HG02623 (cell line): ENCODE results near the gene CBX4.

Experiments used
- ATAC-seq: cut with Tn5 transposase; IDR thresholded peaks from one replicate; pipeline ENCODE4 v1.9.1; 2021; ENCODE audit warnings: moderate library complexity; ENCODE audit not compliant: unreplicated experiment

CBX4 gene

DNA sequence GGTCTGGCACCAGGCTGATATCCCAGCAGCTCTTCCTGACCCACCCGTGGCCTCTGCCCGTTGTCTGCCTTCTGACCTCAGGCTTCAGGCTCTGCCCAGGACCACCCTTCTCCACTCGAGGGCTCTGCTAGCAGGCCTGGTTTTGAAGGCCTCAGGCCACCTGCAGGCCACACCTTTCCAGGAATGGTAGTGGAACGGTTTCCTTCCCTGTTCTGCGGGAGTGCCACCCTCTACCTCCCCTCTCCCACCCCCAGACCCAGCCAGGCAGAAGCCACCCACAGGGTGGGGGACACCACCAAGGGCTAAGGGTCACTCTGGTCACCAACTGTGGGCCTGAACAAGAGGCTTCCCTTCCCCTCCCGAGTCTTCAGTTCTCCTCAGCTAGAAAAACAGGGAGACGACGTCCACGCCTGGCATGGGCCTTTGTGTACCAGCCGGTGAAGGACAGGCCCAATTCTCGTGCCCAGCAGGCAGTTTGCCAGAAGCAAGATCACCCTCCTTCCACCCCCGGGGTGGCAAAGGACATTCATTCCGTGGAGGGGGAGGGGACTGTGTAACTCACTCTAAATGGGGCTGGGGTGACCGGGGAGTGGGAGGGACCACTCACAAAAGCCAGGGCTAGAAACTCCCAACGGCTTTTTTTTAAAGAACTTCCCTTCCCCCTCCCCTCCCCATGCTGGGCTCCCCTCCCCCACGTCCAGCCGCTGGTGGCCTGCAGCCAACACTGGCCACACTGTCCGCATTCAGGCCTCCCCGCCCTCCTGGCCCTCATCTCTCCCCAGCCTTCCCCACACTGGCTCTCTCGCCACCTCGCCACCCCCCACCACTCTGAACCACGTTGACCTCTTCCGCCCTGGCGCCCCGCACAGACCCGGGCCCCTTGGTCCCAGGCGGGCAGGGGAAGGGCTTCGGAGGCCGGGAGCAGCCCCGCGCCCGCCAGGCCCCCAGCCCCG, 7.7 kb downstream of the CBX4 start:
- no peak for ATAC-seq

- ATAC-seq, result no peak
Measured at GRCh38 chr17:79830763-79831264, 8.4 kb downstream of the CBX4 start.

- ATAC-seq, result no peak
Measured at GRCh38 chr17:79830303-79830702, 8.9 kb downstream of the CBX4 start.

- no peak for ATAC-seq
Measured at GRCh38 chr17:79829457-79829856, 9.8 kb downstream of the CBX4 start.

- no peak for ATAC-seq
Measured at GRCh38 chr17:79829004-79829403, 10.2 kb downstream of the CBX4 start.

DNA sequence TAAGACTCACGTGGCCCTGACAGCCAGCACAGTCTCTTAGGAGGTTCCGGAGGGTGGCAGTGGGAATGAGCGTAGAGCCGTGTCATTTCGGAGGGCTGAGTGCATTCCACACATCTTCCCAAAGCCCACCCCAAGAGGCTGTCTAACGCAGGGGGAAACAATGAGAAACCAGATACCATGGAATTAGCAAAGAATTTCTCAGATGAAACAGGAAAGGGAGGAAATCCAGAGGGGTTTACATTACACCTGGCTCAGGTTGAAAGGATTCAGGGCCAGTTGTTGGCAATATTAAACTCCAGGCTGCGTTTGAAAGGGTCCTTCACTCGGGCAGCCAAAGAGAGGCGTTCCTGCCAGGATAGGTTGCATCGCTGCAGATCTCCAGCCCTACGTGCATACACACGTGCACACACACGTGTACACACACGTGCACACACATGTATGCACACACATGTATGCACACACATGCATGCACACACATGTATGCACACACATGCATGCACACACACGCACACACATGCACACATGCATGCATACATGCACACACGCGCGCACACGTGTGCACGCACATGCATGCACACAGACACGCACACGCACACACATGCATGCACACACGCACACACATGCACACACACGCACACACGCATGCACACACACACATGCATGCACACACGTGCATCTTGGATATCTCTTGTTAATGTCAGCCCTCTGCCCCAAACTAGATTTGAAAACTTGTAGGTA, 12.2 kb downstream of the CBX4 start:
- ATAC-seq, result no peak

GRCh38 chr17:79826204-79826680, 13.0 kb downstream of the CBX4 start:
- ATAC-seq, result no peak

DNA sequence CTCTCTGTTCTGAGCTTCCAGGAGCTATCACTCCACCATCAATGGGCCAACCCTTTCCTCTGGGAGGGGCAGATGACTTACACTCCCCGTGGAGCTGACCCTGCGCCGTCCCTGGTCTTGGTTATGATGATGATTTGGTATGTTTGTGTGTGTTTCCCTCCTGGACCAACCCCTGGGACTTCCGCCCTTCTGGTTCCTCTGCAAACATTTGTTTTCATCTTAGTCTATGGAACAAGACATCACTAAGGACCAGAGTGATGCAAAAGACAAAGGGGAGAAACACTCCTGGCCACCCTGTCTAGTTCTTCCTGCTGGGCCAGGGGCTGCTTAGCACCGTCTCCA, 13.7 kb downstream of the CBX4 start:
- ATAC-seq, result no peak

- no peak for ATAC-seq
Measured at GRCh38 chr17:79824893-79825579, 14.2 kb downstream of the CBX4 start.

- ATAC-seq, result no peak
Measured at GRCh38 chr17:79824234-79824633, 15.0 kb downstream of the CBX4 start.

- no peak for ATAC-seq
Measured at GRCh38 chr17:79822583-79823124, 16.6 kb downstream of the CBX4 start.

- ATAC-seq, result no peak
Measured at GRCh38 chr17:79821331-79822095, 17.7 kb downstream of the CBX4 start.

DNA sequence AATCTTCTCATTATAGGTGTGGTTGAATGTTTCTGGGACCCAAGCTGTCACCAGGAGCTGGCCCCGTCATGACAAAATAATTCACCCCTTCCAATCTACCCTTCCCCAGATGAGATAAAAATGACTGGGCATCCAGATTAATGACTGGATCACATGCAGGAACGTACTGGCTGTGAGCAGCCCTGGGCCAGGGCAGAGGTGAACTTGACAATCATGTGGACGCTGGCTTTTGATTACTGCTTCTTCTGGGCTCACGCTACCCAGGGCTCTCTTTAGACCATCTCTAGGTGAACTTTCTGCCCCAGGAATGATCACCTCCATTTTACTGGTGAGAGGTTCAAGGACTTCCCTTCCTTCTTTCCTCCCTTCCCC, 18.3 kb downstream of the CBX4 start:
- no peak for ATAC-seq

DNA sequence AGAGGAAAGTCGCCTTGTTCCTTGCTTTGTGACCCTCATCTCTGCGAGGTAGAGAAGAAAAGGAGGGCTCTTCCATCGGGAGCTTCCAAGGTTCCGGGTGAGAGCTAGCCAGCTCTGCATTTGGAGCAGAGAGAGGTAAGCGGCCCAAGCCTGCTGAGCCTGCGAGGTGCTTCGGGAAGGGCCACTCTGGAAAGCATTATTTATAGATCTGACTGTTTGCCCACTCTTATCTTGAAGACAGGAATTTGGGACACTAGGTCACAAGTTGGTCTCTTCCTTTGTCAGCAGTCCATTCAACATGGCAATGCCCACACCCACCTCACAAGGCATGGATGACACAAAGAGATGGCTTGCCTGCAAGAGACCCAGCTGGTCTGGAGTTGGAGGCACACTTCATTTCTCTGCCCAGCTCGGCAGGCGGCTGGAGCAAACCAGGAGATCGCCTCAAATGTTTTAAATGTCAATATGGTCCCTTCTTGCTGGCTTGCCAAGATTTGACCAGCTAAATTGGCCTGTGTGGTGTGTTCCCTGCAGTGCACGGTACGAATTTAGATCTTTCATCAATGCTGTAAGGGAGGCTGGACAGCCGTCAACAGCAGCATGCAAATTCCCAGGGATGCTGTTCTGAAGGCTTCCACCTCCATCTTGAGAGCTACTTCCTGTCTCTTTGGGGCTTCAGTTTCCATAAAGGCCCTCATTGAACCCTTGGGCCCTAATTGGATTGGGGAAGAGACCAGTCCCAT, 19.5 kb downstream of the CBX4 start:
- ATAC-seq, result no peak

- no peak for ATAC-seq
Measured at GRCh38 chr17:79819085-79819484, 20.2 kb downstream of the CBX4 start.

DNA sequence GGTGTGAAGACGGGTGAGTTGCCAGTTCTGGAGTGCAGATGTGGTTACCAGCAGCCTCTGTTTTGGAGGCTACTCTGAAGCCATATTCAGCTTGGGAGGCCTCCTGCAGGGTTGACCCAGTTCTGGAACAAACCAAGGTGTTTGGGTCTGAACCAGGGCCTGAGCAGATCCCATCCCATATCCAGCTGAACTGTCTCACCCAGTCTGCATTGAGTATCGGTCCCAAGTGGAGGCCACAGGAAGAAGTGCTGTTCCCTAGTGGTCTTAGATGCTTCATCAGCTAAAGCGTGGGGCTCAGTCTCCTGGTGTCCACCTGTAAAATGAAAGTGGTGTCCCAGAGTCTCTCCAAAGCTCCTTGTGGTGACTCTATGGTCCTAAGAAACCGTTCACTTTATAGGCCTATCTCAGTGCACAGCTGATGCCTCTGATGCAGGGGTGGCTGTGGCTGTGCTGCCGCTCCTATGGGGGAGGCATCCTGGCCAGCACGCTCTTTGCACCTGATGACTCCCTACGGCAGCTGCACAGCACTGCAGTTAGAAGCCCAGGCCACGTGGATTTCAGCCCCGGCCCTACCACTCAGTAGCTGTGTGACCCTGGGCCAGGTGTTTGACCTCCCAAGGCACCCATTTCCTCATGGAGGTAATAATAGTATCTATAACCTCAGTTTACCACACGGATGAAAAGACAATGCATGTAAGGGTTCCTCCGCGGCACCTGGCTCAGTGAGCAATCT, 21.0 kb downstream of the CBX4 start:
- ATAC-seq, result no peak

DNA sequence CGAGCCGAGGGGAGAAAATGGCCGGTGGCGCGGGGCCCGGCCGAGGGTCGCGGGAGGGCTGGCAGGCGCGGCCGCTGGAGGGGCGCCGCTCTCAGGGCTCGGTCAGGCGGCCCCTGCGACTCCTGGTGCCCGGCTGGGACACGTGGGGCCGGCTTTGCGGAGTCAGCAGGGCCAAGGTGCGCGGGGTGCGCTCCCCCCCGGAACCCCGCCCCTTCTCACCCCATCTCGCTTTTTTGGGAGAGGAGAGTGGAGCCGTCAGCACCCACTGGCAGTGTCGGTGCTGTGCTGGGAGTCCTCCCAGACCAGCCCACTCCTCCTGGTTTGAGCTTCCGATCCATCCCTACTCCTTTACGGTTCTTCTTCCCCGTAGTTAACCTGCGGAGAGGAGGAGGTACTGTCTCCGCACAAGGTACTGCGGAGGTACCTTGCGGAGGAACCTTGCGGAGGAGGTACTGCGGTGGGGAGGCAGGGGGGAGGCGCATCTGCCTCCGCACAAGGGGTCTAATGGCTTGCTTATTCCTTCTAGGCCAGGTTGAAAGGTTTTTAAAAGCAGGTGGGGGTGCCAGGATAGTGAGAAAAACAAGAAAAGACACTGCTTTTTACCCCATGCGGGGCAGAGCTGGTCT, 23.3 kb downstream of the CBX4 start:
- ATAC-seq, result no peak
